GM21447 (cell line): ENCODE measurements around the gene FSD1.
"Not testable (repeated sequence)": the region's sequence is repeated elsewhere in the genome, so short reads cannot be mapped to it uniquely, and the experiment has no call there.

Source experiments
- ATAC-seq: cut with Tn5 transposase; IDR thresholded peaks from one replicate; pipeline ENCODE4 v1.9.1; 2021; ENCODE audit not compliant: unreplicated experiment

Gene FSD1

DNA sequence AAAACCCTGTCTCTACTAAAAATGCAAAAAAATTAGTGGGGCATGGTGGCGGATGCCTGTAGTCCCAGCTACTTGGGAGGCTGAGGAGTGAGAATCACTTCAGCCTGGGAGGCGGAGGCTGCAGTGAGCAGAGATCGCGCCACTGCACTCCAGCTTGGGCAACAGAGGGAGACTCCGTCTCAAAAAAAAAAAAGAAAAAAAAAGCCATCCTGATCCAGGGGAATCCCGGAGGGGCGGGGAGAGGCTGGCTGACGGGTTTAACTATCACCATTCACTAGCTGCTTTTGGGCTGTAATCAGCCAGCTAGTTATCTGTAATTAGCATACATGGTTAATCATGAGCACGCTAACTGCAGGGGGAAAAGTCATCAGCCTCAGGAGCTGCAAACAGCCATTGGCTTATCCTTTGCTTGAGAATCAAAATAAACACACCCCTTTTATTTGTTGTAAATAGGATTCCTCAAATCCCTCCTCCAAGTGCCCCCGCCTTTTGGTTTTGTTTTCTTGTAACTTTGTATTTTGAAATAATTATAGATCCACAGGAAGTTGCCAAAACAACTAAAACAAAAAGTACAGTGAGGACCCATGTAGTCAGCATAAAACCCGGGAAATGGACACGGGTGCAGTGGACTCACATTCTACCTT is 9.6 kb downstream of the FSD1 start:
- ATAC-seq, result no peak

DNA sequence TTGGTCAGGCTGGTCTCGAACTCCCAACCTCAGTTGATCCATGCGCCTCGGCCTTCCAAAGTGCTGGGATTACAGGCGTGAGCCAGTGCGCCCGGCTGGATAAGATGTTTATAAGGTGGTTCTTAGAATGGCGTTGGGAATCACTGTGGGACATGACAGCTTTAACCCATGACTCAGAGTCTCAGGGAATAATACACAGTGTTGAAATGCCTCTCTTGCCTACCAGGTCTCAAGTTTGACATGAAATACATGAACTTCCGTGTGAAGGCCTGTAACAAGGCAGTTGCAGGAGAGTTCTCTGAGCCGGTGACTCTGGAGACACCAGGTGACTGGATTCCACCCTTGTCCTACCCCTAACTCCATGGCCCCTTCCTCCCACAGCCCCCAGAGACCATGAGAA is 12.6 kb downstream of the FSD1 start:
- no peak for ATAC-seq

GRCh38 chr19:4318460-4318859 is 14.1 kb downstream of the FSD1 start:
- no peak for ATAC-seq

DNA sequence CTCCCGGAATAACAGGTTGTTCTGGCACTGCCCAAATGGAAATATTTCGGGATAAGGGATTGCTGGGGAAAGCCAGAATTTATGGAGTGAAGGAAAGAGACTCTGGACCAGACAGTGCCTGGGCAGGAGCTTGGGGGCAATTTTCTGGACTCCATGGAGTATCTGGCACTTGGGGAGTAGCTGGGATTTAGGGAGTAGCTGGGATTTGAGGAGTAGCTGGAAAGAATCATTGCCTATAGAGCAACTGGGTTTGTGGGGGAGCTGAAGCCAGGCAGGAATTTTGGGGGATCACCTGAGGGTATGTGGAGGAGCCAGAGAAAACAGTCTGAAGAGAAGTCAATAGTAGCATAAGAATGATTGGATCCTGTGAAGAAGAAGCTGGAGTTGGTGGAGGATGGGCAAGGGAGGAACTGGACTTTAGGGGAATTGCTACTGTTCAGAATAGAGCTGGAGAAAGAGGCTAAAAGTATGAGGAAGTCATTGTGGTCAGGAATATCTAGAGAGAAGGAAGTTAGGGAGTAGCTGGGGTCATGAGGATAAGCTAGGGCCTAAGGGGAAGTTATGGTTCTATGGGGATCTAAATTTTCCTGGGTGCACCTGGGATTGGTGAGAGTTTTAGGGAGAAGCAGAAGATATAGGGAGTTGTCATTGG is 14.8 kb downstream of the FSD1 start:
- ATAC-seq, result no peak

- ATAC-seq, result no peak
These were observed 16.0 kb downstream of the FSD1 start for GRCh38 chr19:4320419-4320818.

GRCh38 chr19:4322942-4323665 is 18.7 kb downstream of the FSD1 start:
- no peak for ATAC-seq

DNA sequence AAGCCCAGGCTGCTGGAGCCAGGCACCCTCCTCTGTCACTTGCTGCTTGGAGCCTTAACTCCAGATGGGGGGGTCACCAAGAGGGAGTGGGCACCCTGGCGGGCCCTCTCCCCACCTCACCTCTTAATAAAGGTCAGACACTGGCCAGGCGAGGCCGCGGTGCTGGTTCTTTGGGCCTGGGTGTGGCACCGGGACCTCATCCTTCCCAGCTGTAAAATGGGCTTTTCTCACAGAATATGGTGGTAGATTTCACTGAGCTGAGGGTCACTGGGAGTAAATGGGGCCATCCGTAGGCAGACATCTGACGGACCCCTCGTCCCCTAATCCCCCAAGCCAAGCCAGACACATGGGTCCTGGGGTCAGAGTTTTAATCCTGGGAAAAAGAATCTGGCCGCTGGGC is 19.3 kb downstream of the FSD1 start:
- no peak for ATAC-seq

DNA sequence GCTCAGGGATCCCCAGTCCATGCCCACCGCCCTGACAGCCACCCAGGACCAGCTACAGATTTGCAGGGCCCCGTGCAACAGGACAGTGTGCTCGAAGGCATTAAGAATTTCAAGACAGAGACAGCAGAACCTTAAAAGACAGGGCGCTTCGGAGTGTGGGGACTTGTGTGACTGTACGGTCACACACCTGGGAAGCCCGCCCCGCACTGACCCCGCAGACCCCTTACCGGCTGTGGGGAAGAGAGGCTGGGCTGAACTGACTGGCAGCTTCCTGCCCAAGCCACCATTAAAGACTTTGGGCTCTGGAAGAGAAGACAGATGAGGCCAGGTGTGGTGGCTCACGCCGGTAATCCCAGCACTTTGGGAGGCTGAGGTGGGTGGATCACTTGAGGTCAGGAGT is 19.8 kb downstream of the FSD1 start:
- no peak for ATAC-seq

GRCh38 chr19:4326215-4326836 is 21.9 kb downstream of the FSD1 start:
- ATAC-seq, result no peak

DNA sequence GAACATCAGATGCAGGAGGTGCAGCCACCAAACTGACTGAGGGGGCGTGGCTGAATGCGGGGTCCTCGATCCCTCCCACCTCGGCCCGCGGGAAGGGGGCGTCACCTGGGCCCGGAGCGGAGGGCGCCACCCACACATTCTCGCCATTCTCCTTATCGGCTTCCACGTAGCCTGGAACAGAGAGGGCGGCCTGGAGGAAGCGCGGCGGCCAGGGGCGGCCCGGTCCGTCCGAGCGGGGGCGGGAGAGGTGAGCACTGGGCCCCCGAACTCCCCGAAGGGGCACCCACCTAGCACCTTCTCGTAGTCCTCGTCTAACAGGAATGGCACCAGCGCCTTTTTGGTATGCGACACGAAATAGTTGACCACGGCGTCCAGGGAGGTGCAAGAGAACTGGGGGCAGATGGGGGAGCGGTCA is 22.4 kb downstream of the FSD1 start:
- ATAC-seq, result no peak

GRCh38 chr19:4327252-4327876 is 23.0 kb downstream of the FSD1 start:
- no peak for ATAC-seq

- peak; percentile 10 for ATAC-seq
These were observed 23.5 kb downstream of the FSD1 start for GRCh38 chr19:4327877-4328242.

GRCh38 chr19:4328243-4328990 is 24.0 kb downstream of the FSD1 start:
- peak; percentile 69 for ATAC-seq

DNA sequence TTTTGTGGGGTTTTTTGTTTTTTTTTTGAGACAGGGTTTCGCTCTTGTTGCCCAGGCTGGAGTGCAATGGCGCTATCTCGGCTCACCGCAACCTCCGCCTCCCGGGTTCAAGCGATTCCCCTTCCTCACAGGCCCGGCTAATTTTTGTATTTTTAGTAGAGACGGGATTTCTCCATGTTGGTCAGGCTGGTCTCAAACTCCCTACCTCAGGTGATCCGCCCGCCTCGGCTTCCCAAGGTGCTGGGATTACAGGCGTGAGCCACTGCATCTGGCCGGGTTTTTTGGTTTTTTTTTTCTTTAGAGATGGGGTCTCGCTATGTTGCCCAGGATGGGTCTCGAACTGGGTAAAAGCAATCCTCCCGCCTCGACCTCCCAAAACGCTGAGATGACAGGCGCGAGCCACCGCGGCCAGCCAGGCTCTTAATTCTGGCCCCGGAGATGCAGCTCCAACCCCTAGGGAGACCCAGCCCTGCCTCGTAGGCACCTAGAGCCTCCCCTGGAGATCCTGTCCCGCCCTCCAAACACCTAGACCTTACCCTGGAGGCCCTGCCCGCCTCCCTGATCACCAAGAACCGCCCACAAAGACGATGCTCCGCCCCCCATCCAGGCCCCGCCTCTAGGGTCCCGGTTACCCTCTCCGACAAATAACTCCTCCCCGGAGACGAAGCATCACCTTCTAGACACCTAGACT is 24.7 kb downstream of the FSD1 start:
- ATAC-seq, result not testable (repeated sequence)

- no peak for ATAC-seq
These were observed 25.5 kb downstream of the FSD1 start for GRCh38 chr19:4329858-4330257.

DNA sequence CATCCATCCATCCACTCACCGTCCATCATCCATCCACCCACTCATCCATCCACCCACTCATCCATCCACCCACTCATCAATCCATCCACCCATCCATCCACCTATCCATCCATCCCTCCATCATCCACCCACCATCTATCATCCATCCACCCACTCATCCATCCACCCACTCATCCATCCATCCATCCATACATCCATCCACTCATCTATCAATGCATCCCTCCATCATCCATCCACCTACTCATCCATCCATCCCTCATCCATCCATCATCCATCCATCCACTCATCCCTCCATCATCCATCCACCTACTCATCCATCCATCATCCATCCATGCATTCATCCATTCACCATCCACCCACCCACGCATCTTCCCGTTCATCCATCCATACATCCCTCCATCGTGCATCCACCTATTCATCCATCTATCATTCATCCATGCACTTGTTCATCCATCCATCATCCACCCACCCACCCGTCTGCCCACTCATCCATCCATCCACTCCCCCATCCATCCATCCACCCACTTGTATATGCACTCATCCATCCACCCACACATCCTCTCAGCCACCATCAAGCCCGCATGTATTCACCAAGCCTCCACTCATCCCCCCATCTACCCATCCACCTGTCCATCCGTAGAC is 30.7 kb downstream of the FSD1 start:
- no peak for ATAC-seq

DNA sequence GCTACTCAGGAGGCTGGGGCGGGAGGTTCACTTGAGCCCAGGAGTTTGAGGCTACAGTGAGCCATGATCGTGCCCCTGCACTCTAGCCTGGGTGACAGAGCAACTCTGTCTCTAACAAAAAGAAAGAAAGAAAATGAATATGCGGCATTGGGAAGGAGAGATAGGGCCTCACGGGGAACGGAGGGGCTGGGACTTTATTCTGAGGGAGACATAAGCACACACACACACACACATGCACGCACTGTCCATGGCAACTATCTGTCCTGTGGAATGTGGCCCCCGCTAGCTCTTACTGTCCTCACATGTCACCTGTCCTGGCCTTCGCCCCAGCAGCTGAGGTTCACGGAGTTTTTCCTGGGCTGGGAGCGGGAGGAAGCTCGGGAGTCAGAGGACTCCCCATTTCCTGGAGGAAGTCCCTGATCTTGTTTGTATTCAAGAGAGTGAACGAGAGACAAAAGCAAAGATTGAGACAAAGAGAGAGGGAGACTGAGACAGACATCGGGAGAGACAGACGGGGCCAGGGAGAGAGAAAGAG is 33.6 kb downstream of the FSD1 start:
- ATAC-seq, result no peak

GRCh38 chr19:4338441-4339355 is 34.3 kb downstream of the FSD1 start, which contains the start of gene STAP2:
Gene STAP2 (minus strand): TSS chr19:4338827. CDS start chr19:4338753, 74 bp downstream.
- ATAC-seq, result no peak
